Vagina (tissue), 2 donors: ENCODE measurements around the gene ATOSB. TPM values are rescaled to one million over a fixed set of nuclear protein-coding genes. Genes with fewer than 3 reads are reported as not detected.
A peak's percentile ranks its signal among the peaks of the same experiment; 100 is the strongest.

ENCODE experiments used
- DNase-seq, 2 donors: peaks; one replicate each; pipeline ENCODE4 v3.0.0-alpha.2; 2017; ENCODE audit errors: extremely low spot score in 2 of 2
- H3K27ac ChIP-seq: fragments of 200-600 bp; sonication (generic); one replicate; pipeline ENCODE4 v1.5.1; 2019
- H3K27me3 ChIP-seq: fragments of 200-600 bp; sonication (generic); one replicate; pipeline ENCODE4 v1.5.1; 2019
- H3K36me3 ChIP-seq, 2 donors: fragments of 200-600 bp; sonication (generic); one replicate each; pipeline ENCODE4 v1.5.1; 2017 to 2019
- H3K4me1 ChIP-seq: fragments of 200-600 bp; sonication (generic); one replicate; pipeline ENCODE4 v1.5.1; 2019
- H3K4me3 ChIP-seq, 2 donors: fragments of 200-600 bp; sonication (generic); 1 replicate in 1 of 2; 2 replicates in 1 of 2; pipeline ENCODE4 v1.5.1; 2016 to 2019
- H3K9me3 ChIP-seq: fragments of 200-600 bp; sonication (generic); one replicate; pipeline ENCODE4 v1.5.1; 2019
- POLR2A ChIP-seq, 2 donors: fragments of 450-650 bp; IDR thresholded peaks; one replicate each; pipeline ENCODE4 v1.6.1; 2017; ENCODE audit warnings: antibody characterized with exemption in 2 of 2, mild to moderate bottlenecking in 2 of 2, moderate library complexity in 2 of 2
- POLR2AphosphoS5 ChIP-seq, 2 donors: sonication (generic); formaldehyde crosslinking; IDR thresholded peaks; one replicate each; pipeline ENCODE4 v1.9.0; 2017; ENCODE audit warnings: antibody characterized with exemption in 2 of 2, mild to moderate bottlenecking in 2 of 2, low read depth in 1 of 2; ENCODE audit not compliant: insufficient read depth in 1 of 2
- intact Hi-C: fragments of 100-400 bp; cut with DNase I; formaldehyde crosslinking; loops from one replicate; pipeline ENCODE4 v1.15.1; 2023
- total RNA-seq: library from RNA; depleted of rRNA; stranded (reverse); fragments of >200 nt; gene quantifications from one replicate; pipeline ENCODE4 v1.2.3, GENCODE V29; 2016
- TF ChIP-seq, protein P1 (sequence below), 3 experiments: fragments of 450-650 bp in 2 of 3; fragments of 200-600 bp in 1 of 3; sonication (generic) in 1 of 3; IDR thresholded peaks; one replicate each; pipeline ENCODE4 v1.5.1; 2017 to 2019; ENCODE audit warnings: antibody characterized with exemption in 3 of 3, mild to moderate bottlenecking in 2 of 3, moderate library complexity in 2 of 3

Gene ATOSB
- total RNA-seq, 1 donor from 2014 or later: 11.5 TPM

GRCh38 chr9:35071814-35072460 lies 43.7 kb downstream of the ATOSB start:
- DNase-seq: no peak
- Histone ChIP-seq H3K4me1 (peaks cover 42% of the 10 kb centered on the region), H3K4me3 (peak overlapping the region; percentile 68 to 74), H3K9me3 (no peaks in the 10 kb centered on the region), H3K27me3 (no peaks in the 10 kb centered on the region), H3K27ac (peak overlapping the region; percentile 96), H3K36me3 (peaks cover 0 to 13% of the 10 kb centered on the region in 2 donors)
- TF ChIP-seq, protein P1, sequence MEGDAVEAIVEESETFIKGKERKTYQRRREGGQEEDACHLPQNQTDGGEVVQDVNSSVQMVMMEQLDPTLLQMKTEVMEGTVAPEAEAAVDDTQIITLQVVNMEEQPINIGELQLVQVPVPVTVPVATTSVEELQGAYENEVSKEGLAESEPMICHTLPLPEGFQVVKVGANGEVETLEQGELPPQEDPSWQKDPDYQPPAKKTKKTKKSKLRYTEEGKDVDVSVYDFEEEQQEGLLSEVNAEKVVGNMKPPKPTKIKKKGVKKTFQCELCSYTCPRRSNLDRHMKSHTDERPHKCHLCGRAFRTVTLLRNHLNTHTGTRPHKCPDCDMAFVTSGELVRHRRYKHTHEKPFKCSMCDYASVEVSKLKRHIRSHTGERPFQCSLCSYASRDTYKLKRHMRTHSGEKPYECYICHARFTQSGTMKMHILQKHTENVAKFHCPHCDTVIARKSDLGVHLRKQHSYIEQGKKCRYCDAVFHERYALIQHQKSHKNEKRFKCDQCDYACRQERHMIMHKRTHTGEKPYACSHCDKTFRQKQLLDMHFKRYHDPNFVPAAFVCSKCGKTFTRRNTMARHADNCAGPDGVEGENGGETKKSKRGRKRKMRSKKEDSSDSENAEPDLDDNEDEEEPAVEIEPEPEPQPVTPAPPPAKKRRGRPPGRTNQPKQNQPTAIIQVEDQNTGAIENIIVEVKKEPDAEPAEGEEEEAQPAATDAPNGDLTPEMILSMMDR (IDR thresholded peaks at IDR 0.05): peak in 1 of 3 experiments; percentile 7
- TF ChIP-seq POLR2AphosphoS5 (IDR thresholded peaks at IDR 0.05; ENCODE audit: insufficient read depth in 1 of 2, low read depth in 1 of 2) (no peak), POLR2A (IDR thresholded peaks at IDR 0.05) (peak in 1 of 2 donors; percentile 15)
- intact Hi-C loops: no loop called here

- Histone ChIP-seq H3K36me3 (peaks cover 0 to 21% of the 10 kb centered on the region in 2 donors), H3K4me1 (peaks cover 42% of the 10 kb centered on the region), H3K27ac (peak overlapping the region; percentile 96), H3K27me3 (no peaks in the 10 kb centered on the region), H3K9me3 (no peaks in the 10 kb centered on the region), H3K4me3 (peak overlapping the region; percentile 68 to 74)
- DNase-seq: no peak
- intact Hi-C loops: no loop called here
- TF ChIP-seq, protein P1 (IDR thresholded peaks at IDR 0.05): no peak
- TF ChIP-seq POLR2A (IDR thresholded peaks at IDR 0.05) (no peak), POLR2AphosphoS5 (IDR thresholded peaks at IDR 0.05; ENCODE audit: insufficient read depth in 1 of 2, low read depth in 1 of 2) (no peak)
These were observed 44.5 kb downstream of the ATOSB start for GRCh38 chr9:35070823-35071813.

GRCh38 chr9:35069020-35069419 lies 46.6 kb downstream of the ATOSB start:
- TF ChIP-seq POLR2AphosphoS5 (IDR thresholded peaks at IDR 0.05; ENCODE audit: insufficient read depth in 1 of 2, low read depth in 1 of 2): no peak
- Histone ChIP-seq H3K4me1 (peaks cover 42% of the 10 kb centered on the region), H3K27ac (no peak overlapping the region), H3K27me3 (no peaks in the 10 kb centered on the region), H3K36me3 (peaks cover 7 to 42% of the 10 kb centered on the region in 2 donors), H3K4me3 (no peak overlapping the region), H3K9me3 (no peaks in the 10 kb centered on the region)
- DNase-seq: no peak
- intact Hi-C loops: no loop called here

GRCh38 chr9:35067056-35067455 lies 48.6 kb downstream of the ATOSB start:
- TF ChIP-seq, protein P1 (IDR thresholded peaks at IDR 0.05): no peak
- TF ChIP-seq POLR2AphosphoS5 (IDR thresholded peaks at IDR 0.05; ENCODE audit: insufficient read depth in 1 of 2, low read depth in 1 of 2) (no peak), POLR2A (IDR thresholded peaks at IDR 0.05) (no peak)

GRCh38 chr9:35060548-35061207 lies 55.0 kb downstream of the ATOSB start:
- Histone ChIP-seq H3K9me3 (no peaks in the 10 kb centered on the region), H3K36me3 (peaks cover 5 to 100% of the 10 kb centered on the region in 2 donors), H3K27ac (no peak overlapping the region), H3K27me3 (no peaks in the 10 kb centered on the region), H3K4me1 (no peaks in the 10 kb centered on the region), H3K4me3 (no peak overlapping the region)
- DNase-seq: no peak
- intact Hi-C loops: no loop called here
- no peak for TF ChIP-seq POLR2A (IDR thresholded peaks at IDR 0.05)
- TF ChIP-seq, protein P1 (IDR thresholded peaks at IDR 0.05): no peak
- TF ChIP-seq POLR2AphosphoS5 (IDR thresholded peaks at IDR 0.05; ENCODE audit: insufficient read depth in 1 of 2, low read depth in 1 of 2): no peak

More at GRCh38 chr9:35067056-35067455, 48.6 kb downstream of the ATOSB start:
- Histone ChIP-seq H3K4me3 (no peak overlapping the region), H3K4me1 (peaks cover 36% of the 10 kb centered on the region), H3K27ac (no peak overlapping the region), H3K9me3 (no peaks in the 10 kb centered on the region), H3K36me3 (peaks cover 7 to 62% of the 10 kb centered on the region in 2 donors), H3K27me3 (no peaks in the 10 kb centered on the region)
- no peak for DNase-seq
- intact Hi-C loops: no loop called here
